HepG2 (cell line): ENCODE data around the gene TF. TPM values are rescaled to one million over a fixed set of nuclear protein-coding genes. Genes with fewer than 3 reads are reported as not detected.

ENCODE experiments used
- ARHGAP35 ChIP-seq: sonication (generic); formaldehyde crosslinking; IDR thresholded peaks from 2 replicates; pipeline ENCODE4 v1.9.0; 2022; ENCODE audit warnings: mild to moderate bottlenecking, inconsistent platforms, moderate library complexity, missing genetic modification reagents, borderline replicate concordance
- ATF2 ChIP-seq: sonication (generic); formaldehyde crosslinking; IDR thresholded peaks from 2 replicates; pipeline ENCODE4 v1.4.0; 2020; ENCODE audit warnings: missing genetic modification reagents
- ATM ChIP-seq: fragments of 450-650 bp; IDR thresholded peaks from 2 replicates; pipeline ENCODE4 v1.7.1; 2017; ENCODE audit warnings: mild to moderate bottlenecking, borderline replicate concordance
- CEBPG ChIP-seq: IDR thresholded peaks from 2 replicates; pipeline ENCODE4 v1.6.1; 2016
- DBP ChIP-seq: sonication (generic); formaldehyde crosslinking; IDR thresholded peaks from 2 replicates; pipeline ENCODE4 v1.4.0; 2020; ENCODE audit warnings: missing genetic modification reagents; ENCODE audit errors: not compliant biosample characterization
- ELF1 ChIP-seq: sonication (generic); formaldehyde crosslinking; IDR thresholded peaks from 2 replicates; pipeline ENCODE4 v1.4.0; 2020; ENCODE audit warnings: missing genetic modification reagents
- ESRRA ChIP-seq: sonication (generic); formaldehyde crosslinking; IDR thresholded peaks from 2 replicates; pipeline ENCODE4 v1.5.1; 2020; ENCODE audit warnings: mild to moderate bottlenecking, low read depth, missing genetic modification reagents
- IRF1 ChIP-seq: sonication (generic); formaldehyde crosslinking; IDR thresholded peaks from 2 replicates; pipeline ENCODE4 v1.4.0; 2020; ENCODE audit warnings: low read depth, mild to moderate bottlenecking, missing genetic modification reagents
- JARID2 ChIP-seq: sonication (generic); formaldehyde crosslinking; IDR thresholded peaks from 2 replicates; pipeline ENCODE4 v1.8.1; 2023; ENCODE audit warnings: missing genetic modification reagents, inconsistent platforms; ENCODE audit not compliant: insufficient replicate concordance
- MNT ChIP-seq: fragments of 450-650 bp; IDR thresholded peaks from 2 replicates; pipeline ENCODE4 v1.6.1; 2016
- NFYC ChIP-seq: IDR thresholded peaks from 2 replicates; pipeline ENCODE4 v1.6.1; 2016; ENCODE audit warnings: missing genetic modification reagents, missing compliant biosample characterization
- RAD51 ChIP-seq: fragments of 450-650 bp; IDR thresholded peaks from 2 replicates; pipeline ENCODE4 v1.6.1; 2016; ENCODE audit warnings: borderline replicate concordance
- TBX2 ChIP-seq: sonication (generic); formaldehyde crosslinking; IDR thresholded peaks from 2 replicates; pipeline ENCODE4 v1.5.0; 2020; ENCODE audit warnings: missing genetic modification reagents, mild to moderate bottlenecking, borderline replicate concordance
- THAP11 ChIP-seq: IDR thresholded peaks from 2 replicates; pipeline ENCODE4 v1.6.1; 2016; ENCODE audit warnings: missing biosample characterization, missing genetic modification reagents
- ZNF205 ChIP-seq: IDR thresholded peaks from 2 replicates; pipeline ENCODE4 v1.6.1; 2018; ENCODE audit warnings: missing biosample characterization, missing genetic modification reagents
- ZNF225 ChIP-seq: sonication (generic); formaldehyde crosslinking; IDR thresholded peaks from 2 replicates; pipeline ENCODE4 v1.4.0; 2020; ENCODE audit warnings: mild to moderate bottlenecking, missing genetic modification reagents
- ZNF550 ChIP-seq: sonication (generic); formaldehyde crosslinking; IDR thresholded peaks from 2 replicates; pipeline ENCODE4 v1.4.0; 2020; ENCODE audit warnings: mild to moderate bottlenecking, missing genetic modification reagents, borderline replicate concordance
- ZNF605 ChIP-seq: sonication (generic); formaldehyde crosslinking; IDR thresholded peaks from 2 replicates; pipeline ENCODE4 v1.8.0; 2022; ENCODE audit warnings: mild to moderate bottlenecking, missing genetic modification reagents
- ZNF740 ChIP-seq: sonication (generic); formaldehyde crosslinking; IDR thresholded peaks from 2 replicates; pipeline ENCODE4 v1.4.0; 2020; ENCODE audit warnings: missing genetic modification reagents
- ZNF75D ChIP-seq: sonication (generic); formaldehyde crosslinking; IDR thresholded peaks from 2 replicates; pipeline ENCODE4 v1.8.1; 2023; ENCODE audit warnings: missing genetic modification reagents, mild to moderate bottlenecking, borderline replicate concordance
- ZNF770 ChIP-seq: sonication (generic); formaldehyde crosslinking; IDR thresholded peaks from 2 replicates; pipeline ENCODE4 v1.5.0; 2020; ENCODE audit warnings: mild to moderate bottlenecking, missing genetic modification reagents
- ZNF784 ChIP-seq: sonication (generic); formaldehyde crosslinking; IDR thresholded peaks from 2 replicates; pipeline ENCODE4 v1.5.1; 2020; ENCODE audit warnings: missing genetic modification reagents, mild to moderate bottlenecking, borderline replicate concordance
- ZNF792 ChIP-seq: IDR thresholded peaks from 2 replicates; pipeline ENCODE4 v1.6.1; 2016
- ZNF816 ChIP-seq: sonication (generic); formaldehyde crosslinking; IDR thresholded peaks from 2 replicates; pipeline ENCODE4 v1.8.0; 2022; ENCODE audit warnings: missing genetic modification reagents, mild to moderate bottlenecking, borderline replicate concordance
- polyA plus RNA-seq, 8 experiments: library from polyadenylated mRNA; depleted of rRNA in 3 of 8; stranded (reverse) in 7 of 8; unstranded in 1 of 8; fragments of >200 nt; fragmentation: Illumina TruSeq in 4 of 8; extraction: Trizol in 4 of 8; gene quantifications; 2 replicates each; pipeline versions ENCODE4 v1.2.1 to v1.2.3, GENCODE V29; 2011 to 2016; ENCODE audit warnings: low read depth in 4 of 8, missing spikeins in 1 of 8, mixed read lengths in 1 of 8; ENCODE audit not compliant: insufficient read depth in 1 of 8
- total RNA-seq, 5 experiments: library from RNA; depleted of rRNA; stranded (reverse); fragments of >200 nt; fragmentation: Illumina TruSeq; extraction: Trizol; gene quantifications; 2 replicates each; pipeline ENCODE4 v1.2.3, GENCODE V29; 2016; ENCODE audit warnings: low read depth in 1 of 5

TF gene
- total and polyA plus RNA-seq, 2 of the 13 experiments (the other 11 are each of a cell fraction or from before 2014, with no cell fraction given) = 10,074 to 11,821 TPM

GRCh38 chr3:133730993-133731392 lies 15.2 kb upstream of the TF start (continued):
- TF ChIP-seq DBP (CRISPR knock-in tag) = no peak
- no peak for TF ChIP-seq JARID2
- peak; percentile 87; the same call in 1 of the 2 replicates for TF ChIP-seq ZNF784 (CRISPR knock-in tag)
- TF ChIP-seq ZNF75D (CRISPR knock-in tag) = no peak
- 0 out of 2 replicates have a peak, but pooled peaks have one; percentile 25 for TF ChIP-seq ZNF205 (CRISPR knock-in tag)
- no peak for TF ChIP-seq IRF1
- no peak for TF ChIP-seq ZNF605 (CRISPR knock-in tag)
- no peak for TF ChIP-seq ZNF740
- peak; percentile 96 for TF ChIP-seq ESRRA
- no peak for TF ChIP-seq ELF1 (CRISPR knock-in tag)
- no peak for TF ChIP-seq NFYC (CRISPR knock-in tag)
- TF ChIP-seq ZNF770 (CRISPR knock-in tag) = no peak
- TF ChIP-seq ZNF225 (CRISPR knock-in tag) = no peak
- peak; percentile 36; the same call in 1 of the 2 replicates for TF ChIP-seq CEBPG (CRISPR knock-in tag)
- TF ChIP-seq ZNF550 (CRISPR knock-in tag) = no peak
- TF ChIP-seq ZNF816 (CRISPR knock-in tag) = 0 out of 2 replicates have a peak, but pooled peaks have one; percentile 45
- peak; percentile 54; the same call in 1 of the 2 replicates for TF ChIP-seq ZNF792 (CRISPR knock-in tag)
- TF ChIP-seq ARHGAP35 (CRISPR knock-in tag) = no peak
- peak; percentile 84 for TF ChIP-seq ATF2
- TF ChIP-seq ATM = no peak
- peak; percentile 71 for TF ChIP-seq TBX2 (CRISPR knock-in tag)
- TF ChIP-seq MNT = no peak
- TF ChIP-seq RAD51 = no peak
- peak; percentile 45; the same call in 1 of the 2 replicates for TF ChIP-seq THAP11 (CRISPR knock-in tag)
